ENCODE measurements around the gene TMPRSS11B. TPM values are rescaled to one million over a fixed set of nuclear protein-coding genes. Genes with fewer than 3 reads are reported as not detected.

Gene TMPRSS11B
- polyA plus RNA-seq, 1 donor (not counting 4 experiments of a cell fraction or from before 2014, with no cell fraction given), result 0.58 TPM

GRCh38 chr4:68278029-68278428 is 32.5 kb upstream of the TMPRSS11B start:
- Histone ChIP-seq H3K27ac (ENCODE audit: control insufficient read depth, insufficient read depth, low read length) (no peak overlapping the region), H3K4me3 (ENCODE audit: control insufficient read depth in 2 of 3, extremely low read depth in 1 of 3, insufficient read depth in 2 of 3, low read depth in 1 of 3, low read length in 3 of 3) (no peak overlapping the region), H3K4me1 (ENCODE audit: control insufficient read depth, extremely low read depth, insufficient read depth, low read length) (no peaks in the 10 kb centered on the region), H3K9me1 (ENCODE audit: control insufficient read depth, extremely low read depth, insufficient read depth, low read length) (no peaks in the 10 kb centered on the region), H3K79me2 (ENCODE audit: control insufficient read depth, insufficient read depth, low read length) (no peaks in the 10 kb centered on the region), H3K36me3 (ENCODE audit: control insufficient read depth in 2 of 2, extremely low read depth in 1 of 2, insufficient read depth in 2 of 2, low read length in 2 of 2) (no peaks in the 10 kb centered on the region), H3K4me2 (ENCODE audit: control insufficient read depth, extremely low read depth, insufficient read depth, low read depth, low read length) (no peak overlapping the region), H2AFZ (ENCODE audit: control insufficient read depth, low read length) (no peak overlapping the region), H4K20me1 (ENCODE audit: control insufficient read depth, extremely low read depth, insufficient read depth, low read length) (no peaks in the 10 kb centered on the region), H3K9me3 (ENCODE audit: control insufficient read depth, low read depth, low read length) (no peaks in the 10 kb centered on the region), H3K9ac (ENCODE audit: control insufficient read depth, extremely low read depth, insufficient read depth, low read length) (no peak overlapping the region), H3K27me3 (ENCODE audit: control insufficient read depth, extremely low read depth, insufficient read depth, low read length) (no peaks in the 10 kb centered on the region)
- TF ChIP-seq EZH2 (IDR thresholded peaks at IDR 0.05; ENCODE audit: low read length), result no peak
- TF ChIP-seq, protein P1, sequence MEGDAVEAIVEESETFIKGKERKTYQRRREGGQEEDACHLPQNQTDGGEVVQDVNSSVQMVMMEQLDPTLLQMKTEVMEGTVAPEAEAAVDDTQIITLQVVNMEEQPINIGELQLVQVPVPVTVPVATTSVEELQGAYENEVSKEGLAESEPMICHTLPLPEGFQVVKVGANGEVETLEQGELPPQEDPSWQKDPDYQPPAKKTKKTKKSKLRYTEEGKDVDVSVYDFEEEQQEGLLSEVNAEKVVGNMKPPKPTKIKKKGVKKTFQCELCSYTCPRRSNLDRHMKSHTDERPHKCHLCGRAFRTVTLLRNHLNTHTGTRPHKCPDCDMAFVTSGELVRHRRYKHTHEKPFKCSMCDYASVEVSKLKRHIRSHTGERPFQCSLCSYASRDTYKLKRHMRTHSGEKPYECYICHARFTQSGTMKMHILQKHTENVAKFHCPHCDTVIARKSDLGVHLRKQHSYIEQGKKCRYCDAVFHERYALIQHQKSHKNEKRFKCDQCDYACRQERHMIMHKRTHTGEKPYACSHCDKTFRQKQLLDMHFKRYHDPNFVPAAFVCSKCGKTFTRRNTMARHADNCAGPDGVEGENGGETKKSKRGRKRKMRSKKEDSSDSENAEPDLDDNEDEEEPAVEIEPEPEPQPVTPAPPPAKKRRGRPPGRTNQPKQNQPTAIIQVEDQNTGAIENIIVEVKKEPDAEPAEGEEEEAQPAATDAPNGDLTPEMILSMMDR (optimal IDR thresholded peaks at IDR 0.05 in 1 of 3, IDR thresholded peaks at IDR 0.05 in 1 of 3, conservative IDR thresholded peaks at IDR 0.05 in 1 of 3; ENCODE audit: extremely low read depth in 1 of 3, insufficient read depth in 2 of 3, low read length in 3 of 3), result no peak
- dilution Hi-C loops (cut with MboI; ENCODE audit: extremely low pct_ligation_motif_present, low sequenced_read_pairs), result no loop called here
- FAIRE-seq (no peak), DNase-seq (ENCODE audit: low read depth, low spot score) (no peak)

GRCh38 chr4:68277627-68278026 is 32.1 kb upstream of the TMPRSS11B start:
- H3K79me2 ChIP-seq (ENCODE audit: control insufficient read depth, insufficient read depth, low read length), result no peaks in the 10 kb centered on the region
- dilution Hi-C loops (cut with MboI; ENCODE audit: extremely low pct_ligation_motif_present, low sequenced_read_pairs), result no loop called here
- no peak overlapping the region for H2AFZ ChIP-seq (ENCODE audit: control insufficient read depth, low read length)
- no peak overlapping the region for H3K9ac ChIP-seq (ENCODE audit: control insufficient read depth, extremely low read depth, insufficient read depth, low read length)
- no peak overlapping the region for H3K4me2 ChIP-seq (ENCODE audit: control insufficient read depth, extremely low read depth, insufficient read depth, low read depth, low read length)
- H4K20me1 ChIP-seq (ENCODE audit: control insufficient read depth, extremely low read depth, insufficient read depth, low read length), result no peaks in the 10 kb centered on the region
- no peaks in the 10 kb centered on the region for H3K36me3 ChIP-seq (ENCODE audit: control insufficient read depth in 2 of 2, extremely low read depth in 1 of 2, insufficient read depth in 2 of 2, low read length in 2 of 2)
- no peaks in the 10 kb centered on the region for H3K27me3 ChIP-seq (ENCODE audit: control insufficient read depth, extremely low read depth, insufficient read depth, low read length)
- H3K4me1 ChIP-seq (ENCODE audit: control insufficient read depth, extremely low read depth, insufficient read depth, low read length), result no peaks in the 10 kb centered on the region
- TF ChIP-seq, protein P1 (optimal IDR thresholded peaks at IDR 0.05 in 1 of 3, IDR thresholded peaks at IDR 0.05 in 1 of 3, conservative IDR thresholded peaks at IDR 0.05 in 1 of 3; ENCODE audit: extremely low read depth in 1 of 3, insufficient read depth in 2 of 3, low read length in 3 of 3), result no peak
- no peak for TF ChIP-seq EZH2 (IDR thresholded peaks at IDR 0.05; ENCODE audit: low read length)
- H3K9me3 ChIP-seq (ENCODE audit: control insufficient read depth, low read depth, low read length), result no peaks in the 10 kb centered on the region
- H3K9me1 ChIP-seq (ENCODE audit: control insufficient read depth, extremely low read depth, insufficient read depth, low read length), result no peaks in the 10 kb centered on the region
- H3K27ac ChIP-seq (ENCODE audit: control insufficient read depth, insufficient read depth, low read length), result no peak overlapping the region
- FAIRE-seq, result no peak
- no peak for DNase-seq (ENCODE audit: low read depth, low spot score)
- no peak overlapping the region for H3K4me3 ChIP-seq (ENCODE audit: control insufficient read depth in 2 of 3, extremely low read depth in 1 of 3, insufficient read depth in 2 of 3, low read depth in 1 of 3, low read length in 3 of 3)
